Activated T-helper 2 cell treated with anti-CD3 and anti-CD28 coated beads, Interferon-gamma antibody, Interleukin-2, Interleukin-4, amounts not matched to agents 10 μg/mL and 5 μg/mL and 100 μg/mL, durations not matched to agents 14 hours and 24 hours and 36 hours (primary cell): ENCODE measurements around the gene PRTFDC1. TPM values are rescaled to one million over a fixed set of nuclear protein-coding genes. Genes with fewer than 3 reads are reported as not detected.
"Not testable (repeated sequence)": the region's sequence is repeated elsewhere in the genome, so short reads cannot be mapped to it uniquely, and the experiment has no call there.

ENCODE experiments used
- DNase-seq: peaks from one replicate; pipeline ENCODE4 v3.0.0; 2021; ENCODE audit warnings: low spot score
- H3K27ac Mint-ChIP-seq: one replicate; pipeline ENCODE4 v1.8.0; 2021; ENCODE audit warnings: mixed read lengths
- H3K27me3 Mint-ChIP-seq: one replicate; pipeline ENCODE4 v1.8.0; 2021; ENCODE audit warnings: low read depth, mixed read lengths
- H3K36me3 Mint-ChIP-seq: one replicate; pipeline ENCODE4 v1.8.0; 2021; ENCODE audit warnings: low read depth, mixed read lengths
- H3K4me1 Mint-ChIP-seq: one replicate; pipeline ENCODE4 v1.8.0; 2021; ENCODE audit warnings: low read depth, mixed read lengths
- H3K4me3 Mint-ChIP-seq: one replicate; pipeline ENCODE4 v1.8.0; 2021; ENCODE audit warnings: low read depth, mild to moderate bottlenecking, moderate library complexity, mixed read lengths
- H3K9me3 Mint-ChIP-seq: one replicate; pipeline ENCODE4 v1.8.0; 2021; ENCODE audit warnings: mixed read lengths
- intact Hi-C: fragments of 100-400 bp; cut with micrococcal nuclease; formaldehyde crosslinking; loops from one replicate; pipeline ENCODE4 v1.15.1; 2023
- total RNA-seq: library from RNA; stranded (reverse); gene quantifications from 2 replicates; pipeline ENCODE4 v1.2.3, GENCODE V29; 2022

The PRTFDC1 gene
- total RNA-seq, 1 donor from 2014 or later: 0.11 TPM

GRCh38 chr10:24981161-24981710 lies 28.8 kb upstream of the PRTFDC1 start:
- no peak for DNase-seq
- Mint-ChIP-seq H3K4me1 (peaks cover 10% of the 10 kb centered on the region), H3K27ac (no peak overlapping the region), H3K27me3 (peaks cover 12% of the 10 kb centered on the region), H3K36me3 (no peaks in the 10 kb centered on the region), H3K4me3 (no peak overlapping the region), H3K9me3 (no peaks in the 10 kb centered on the region)
- intact Hi-C loops: no loop called here

GRCh38 chr10:24979685-24980084 lies 27.3 kb upstream of the PRTFDC1 start:
- no peaks in the 10 kb centered on the region for H3K9me3 Mint-ChIP-seq
- intact Hi-C loops: no loop called here
- peaks cover 12% of the 10 kb centered on the region for H3K27me3 Mint-ChIP-seq
- H3K27ac Mint-ChIP-seq: no peak overlapping the region
- DNase-seq: no peak
- no peaks in the 10 kb centered on the region for H3K36me3 Mint-ChIP-seq
- H3K4me1 Mint-ChIP-seq: peaks cover 10% of the 10 kb centered on the region
- H3K4me3 Mint-ChIP-seq: no peak overlapping the region

GRCh38 chr10:24974976-24975375 lies 22.6 kb upstream of the PRTFDC1 start:
- no peaks in the 10 kb centered on the region for H3K36me3 Mint-ChIP-seq
- intact Hi-C loops: no loop called here
- peaks cover 9% of the 10 kb centered on the region for H3K27me3 Mint-ChIP-seq
- H3K4me3 Mint-ChIP-seq: no peak overlapping the region
- no peaks in the 10 kb centered on the region for H3K9me3 Mint-ChIP-seq
- no peak for DNase-seq
- no peak overlapping the region for H3K27ac Mint-ChIP-seq
- H3K4me1 Mint-ChIP-seq: peaks cover 3% of the 10 kb centered on the region

GRCh38 chr10:24973163-24973562 lies 20.8 kb upstream of the PRTFDC1 start:
- intact Hi-C loops: no loop called here

GRCh38 chr10:24971374-24971773 lies 19.0 kb upstream of the PRTFDC1 start:
- intact Hi-C loops: no loop called here
- Mint-ChIP-seq H3K27ac (no peak overlapping the region), H3K9me3 (no peaks in the 10 kb centered on the region), H3K4me3 (no peak overlapping the region), H3K27me3 (no peaks in the 10 kb centered on the region), H3K4me1 (peaks cover 3% of the 10 kb centered on the region), H3K36me3 (no peaks in the 10 kb centered on the region)
- DNase-seq: no peak

More at GRCh38 chr10:24973163-24973562, 20.8 kb upstream of the PRTFDC1 start:
- Mint-ChIP-seq H3K4me3 (no peak overlapping the region), H3K4me1 (peaks cover 3% of the 10 kb centered on the region), H3K36me3 (no peaks in the 10 kb centered on the region), H3K27ac (no peak overlapping the region), H3K9me3 (no peaks in the 10 kb centered on the region), H3K27me3 (peaks cover 1% of the 10 kb centered on the region)
- DNase-seq: no peak

GRCh38 chr10:24969841-24970281 lies 17.5 kb upstream of the PRTFDC1 start:
- Mint-ChIP-seq H3K4me3 (no peak overlapping the region), H3K27ac (no peak overlapping the region), H3K36me3 (no peaks in the 10 kb centered on the region)

GRCh38 chr10:24968951-24969350 lies 16.5 kb upstream of the PRTFDC1 start:
- H3K9me3 Mint-ChIP-seq, intact Hi-C loops, DNase-seq, H3K36me3 Mint-ChIP-seq, H3K27ac Mint-ChIP-seq, H3K27me3 Mint-ChIP-seq, H3K4me3 Mint-ChIP-seq, H3K4me1 Mint-ChIP-seq: not testable (repeated sequence)

More at GRCh38 chr10:24969841-24970281, 17.5 kb upstream of the PRTFDC1 start:
- no peaks in the 10 kb centered on the region for H3K9me3 Mint-ChIP-seq
- no peak for DNase-seq
- intact Hi-C loops: no loop called here
- H3K27me3 Mint-ChIP-seq: no peaks in the 10 kb centered on the region
- H3K4me1 Mint-ChIP-seq: peaks cover 4% of the 10 kb centered on the region

- H3K4me1 Mint-ChIP-seq: peaks cover 4% of the 10 kb centered on the region
Measured at GRCh38 chr10:24968349-24968748, 15.9 kb upstream of the PRTFDC1 start.

GRCh38 chr10:24966962-24967481 lies 14.6 kb upstream of the PRTFDC1 start:
- no peak overlapping the region for H3K4me3 Mint-ChIP-seq
- H3K27ac Mint-ChIP-seq: no peak overlapping the region
- no peak for DNase-seq
- intact Hi-C loops: no loop called here
- no peaks in the 10 kb centered on the region for H3K9me3 Mint-ChIP-seq
- H3K4me1 Mint-ChIP-seq: peaks cover 7% of the 10 kb centered on the region
- H3K27me3 Mint-ChIP-seq: no peaks in the 10 kb centered on the region
- no peaks in the 10 kb centered on the region for H3K36me3 Mint-ChIP-seq

More at GRCh38 chr10:24968349-24968748, 15.9 kb upstream of the PRTFDC1 start:
- no peaks in the 10 kb centered on the region for H3K36me3 Mint-ChIP-seq
- H3K4me3 Mint-ChIP-seq: no peak overlapping the region
- no peak overlapping the region for H3K27ac Mint-ChIP-seq
- no peaks in the 10 kb centered on the region for H3K27me3 Mint-ChIP-seq
- intact Hi-C loops: no loop called here
- DNase-seq: no peak
- no peaks in the 10 kb centered on the region for H3K9me3 Mint-ChIP-seq

GRCh38 chr10:24965051-24965450 lies 12.6 kb upstream of the PRTFDC1 start:
- Mint-ChIP-seq H3K27me3 (peaks cover under 1% of the 10 kb centered on the region), H3K36me3 (no peaks in the 10 kb centered on the region), H3K4me3 (no peak overlapping the region), H3K9me3 (no peaks in the 10 kb centered on the region), H3K27ac (no peak overlapping the region), H3K4me1 (peaks cover 4% of the 10 kb centered on the region)
- intact Hi-C loops: no loop called here
- no peak for DNase-seq

GRCh38 chr10:24963521-24964041 lies 11.2 kb upstream of the PRTFDC1 start:
- no peak overlapping the region for H3K27ac Mint-ChIP-seq
- peaks cover 4% of the 10 kb centered on the region for H3K4me1 Mint-ChIP-seq
- no peak for DNase-seq
- H3K4me3 Mint-ChIP-seq: no peak overlapping the region
- intact Hi-C loops: no loop called here
- no peaks in the 10 kb centered on the region for H3K9me3 Mint-ChIP-seq
- H3K36me3 Mint-ChIP-seq: no peaks in the 10 kb centered on the region
- peaks cover 2% of the 10 kb centered on the region for H3K27me3 Mint-ChIP-seq

GRCh38 chr10:24962995-24963394 lies 10.6 kb upstream of the PRTFDC1 start:
- no peak for DNase-seq
- intact Hi-C loops: no loop called here
- H3K27ac Mint-ChIP-seq: no peak overlapping the region
- H3K27me3 Mint-ChIP-seq: peaks cover 2% of the 10 kb centered on the region
- no peaks in the 10 kb centered on the region for H3K36me3 Mint-ChIP-seq
- no peak overlapping the region for H3K4me3 Mint-ChIP-seq
- H3K4me1 Mint-ChIP-seq: peaks cover 4% of the 10 kb centered on the region
- H3K9me3 Mint-ChIP-seq: no peaks in the 10 kb centered on the region

GRCh38 chr10:24961582-24961981 lies 9.2 kb upstream of the PRTFDC1 start:
- no peak overlapping the region for H3K4me3 Mint-ChIP-seq
- peaks cover 2% of the 10 kb centered on the region for H3K27me3 Mint-ChIP-seq
- H3K36me3 Mint-ChIP-seq: no peaks in the 10 kb centered on the region
- intact Hi-C loops: no loop called here
- peaks cover 4% of the 10 kb centered on the region for H3K4me1 Mint-ChIP-seq
- no peak overlapping the region for H3K27ac Mint-ChIP-seq
- no peaks in the 10 kb centered on the region for H3K9me3 Mint-ChIP-seq
- no peak for DNase-seq
